GM19035 (cell line): ENCODE measurements around the gene SNRPA.

Experiments used
- ATAC-seq: cut with Tn5 transposase; IDR thresholded peaks from one replicate; pipeline ENCODE4 v1.9.1; 2021; ENCODE audit not compliant: unreplicated experiment

SNRPA gene

DNA sequence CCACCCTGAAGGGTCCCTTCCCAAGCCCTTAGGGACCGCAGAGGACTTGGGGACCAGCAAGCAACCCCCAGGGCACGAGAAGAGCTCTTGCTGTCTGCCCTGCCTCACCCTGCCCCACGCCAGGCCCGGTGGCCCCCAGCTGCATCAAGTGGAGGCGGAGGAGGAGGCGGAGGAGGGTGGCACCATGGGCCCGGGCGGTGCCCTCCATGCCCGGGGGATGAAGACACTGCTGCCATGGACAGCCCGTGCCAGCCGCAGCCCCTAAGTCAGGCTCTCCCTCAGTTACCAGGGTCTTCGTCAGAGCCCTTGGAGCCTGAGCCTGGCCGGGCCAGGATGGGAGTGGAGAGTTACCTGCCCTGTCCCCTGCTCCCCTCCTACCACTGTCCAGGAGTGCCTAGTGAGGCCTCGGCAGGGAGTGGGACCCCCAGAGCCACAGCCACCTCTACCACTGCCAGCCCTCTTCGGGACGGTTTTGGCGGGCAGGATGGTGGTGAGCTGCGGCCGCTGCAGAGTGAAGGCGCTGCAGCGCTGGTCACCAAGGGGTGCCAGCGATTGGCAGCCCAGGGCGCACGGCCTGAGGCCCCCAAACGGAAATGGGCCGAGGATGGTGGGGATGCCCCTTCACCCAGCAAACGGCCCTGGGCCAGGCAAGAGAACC is 49.5 kb downstream of the SNRPA start:
- no peak for ATAC-seq

GRCh38 chr19:40800997-40801377 is 50.0 kb downstream of the SNRPA start:
- no peak for ATAC-seq

DNA sequence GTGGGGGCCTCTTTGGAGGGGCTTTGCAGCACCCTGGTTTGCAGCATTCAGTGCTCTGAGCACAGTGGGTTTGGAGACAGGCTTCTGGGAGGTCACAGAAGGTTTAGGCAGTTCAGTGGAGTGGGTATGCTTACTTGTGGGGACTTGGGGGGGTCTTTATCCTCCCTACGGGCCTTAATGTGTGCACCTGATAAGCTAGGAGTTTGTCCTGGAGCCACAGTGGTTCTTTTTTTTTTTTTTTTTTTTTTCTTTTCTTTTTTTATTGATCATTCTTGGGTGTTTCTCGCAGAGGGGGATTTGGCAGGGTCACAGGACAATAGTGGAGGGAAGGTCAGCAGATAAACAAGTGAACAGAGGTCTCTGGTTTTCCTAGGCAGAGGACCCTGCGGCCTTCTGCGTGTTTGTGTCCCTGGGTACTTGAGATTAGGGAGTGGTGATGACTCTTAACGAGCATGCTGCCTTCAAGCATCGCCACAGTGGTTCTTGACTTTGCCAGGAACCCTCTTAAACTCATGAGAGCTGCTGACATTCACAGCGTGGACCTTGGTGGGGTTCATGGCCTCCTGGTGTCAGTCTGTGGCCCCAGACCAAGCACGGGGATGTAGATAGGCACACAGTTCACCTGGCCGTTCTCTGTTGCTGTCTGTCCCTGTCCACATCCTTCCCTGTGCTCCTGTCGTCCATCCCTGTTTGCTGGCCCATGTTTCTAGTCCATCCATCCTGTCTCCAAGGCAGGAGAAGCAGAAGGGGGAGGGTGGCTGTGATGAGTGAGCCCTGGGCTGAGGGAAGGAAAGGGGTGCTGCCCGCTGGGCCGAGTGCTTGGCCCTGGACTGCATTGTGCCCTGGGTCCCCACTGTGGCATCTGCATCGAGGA is 50.7 kb downstream of the SNRPA start:
- no peak for ATAC-seq

- ATAC-seq: no peak
Measured at GRCh38 chr19:40802300-40803169, 51.5 kb downstream of the SNRPA start.

- ATAC-seq: no peak
Measured at GRCh38 chr19:40803170-40803856, 52.3 kb downstream of the SNRPA start.

GRCh38 chr19:40803857-40804782 is 53.1 kb downstream of the SNRPA start:
- no peak for ATAC-seq

DNA sequence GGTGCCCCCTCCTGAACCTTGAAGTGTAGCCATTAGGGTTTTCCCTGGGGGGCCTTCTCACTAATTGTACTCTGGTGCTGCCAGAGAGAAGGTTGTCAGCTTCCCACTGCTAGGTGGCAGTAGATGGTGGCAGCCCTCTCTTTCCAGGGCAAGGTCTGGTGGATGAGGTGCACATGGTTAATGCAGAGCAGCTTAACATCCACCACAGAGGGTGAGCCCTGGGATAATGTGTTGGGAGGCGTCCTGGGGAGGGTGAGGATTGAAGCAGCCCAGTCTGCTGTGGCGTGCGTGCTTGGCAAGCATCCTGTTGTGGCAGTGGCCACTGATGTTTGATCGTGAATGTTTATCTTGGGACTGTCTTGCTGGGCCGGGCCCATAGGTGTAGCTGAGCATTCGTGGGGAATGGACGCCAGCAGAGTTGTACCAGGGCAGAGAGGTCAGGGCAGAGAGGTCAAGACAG is 53.8 kb downstream of the SNRPA start:
- ATAC-seq: no peak

DNA sequence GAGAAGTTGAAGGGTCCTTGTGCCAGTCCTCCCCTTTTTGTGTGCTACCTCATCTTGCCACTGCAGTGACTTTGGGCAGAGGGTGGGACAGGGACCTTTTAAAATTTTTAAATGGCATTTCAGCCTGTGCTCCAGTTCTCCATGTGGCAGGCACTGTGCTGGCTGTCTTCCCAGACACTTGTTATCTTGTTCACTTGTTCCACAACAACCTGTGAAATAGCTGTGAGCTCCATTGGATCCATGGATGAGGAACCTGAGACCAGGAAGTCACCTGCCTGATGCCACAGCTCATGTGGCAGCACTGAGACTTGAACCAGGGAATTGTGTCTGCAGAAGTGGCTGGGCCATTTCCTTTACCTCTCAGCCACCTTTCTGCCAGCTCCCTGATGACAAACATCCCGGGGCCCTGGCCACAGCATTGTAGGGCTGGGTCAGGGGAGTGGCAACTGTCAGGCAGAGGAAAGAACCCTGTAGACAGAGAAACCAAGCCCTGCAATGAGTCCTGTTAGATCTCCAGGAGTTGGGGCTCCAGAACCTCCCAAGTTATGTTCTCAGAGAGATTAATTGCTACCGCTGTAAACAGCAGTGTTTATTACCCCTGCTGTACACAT is 54.4 kb downstream of the SNRPA start:
- no peak for ATAC-seq

GRCh38 chr19:40806423-40807146 is 55.6 kb downstream of the SNRPA start:
- no peak for ATAC-seq

DNA sequence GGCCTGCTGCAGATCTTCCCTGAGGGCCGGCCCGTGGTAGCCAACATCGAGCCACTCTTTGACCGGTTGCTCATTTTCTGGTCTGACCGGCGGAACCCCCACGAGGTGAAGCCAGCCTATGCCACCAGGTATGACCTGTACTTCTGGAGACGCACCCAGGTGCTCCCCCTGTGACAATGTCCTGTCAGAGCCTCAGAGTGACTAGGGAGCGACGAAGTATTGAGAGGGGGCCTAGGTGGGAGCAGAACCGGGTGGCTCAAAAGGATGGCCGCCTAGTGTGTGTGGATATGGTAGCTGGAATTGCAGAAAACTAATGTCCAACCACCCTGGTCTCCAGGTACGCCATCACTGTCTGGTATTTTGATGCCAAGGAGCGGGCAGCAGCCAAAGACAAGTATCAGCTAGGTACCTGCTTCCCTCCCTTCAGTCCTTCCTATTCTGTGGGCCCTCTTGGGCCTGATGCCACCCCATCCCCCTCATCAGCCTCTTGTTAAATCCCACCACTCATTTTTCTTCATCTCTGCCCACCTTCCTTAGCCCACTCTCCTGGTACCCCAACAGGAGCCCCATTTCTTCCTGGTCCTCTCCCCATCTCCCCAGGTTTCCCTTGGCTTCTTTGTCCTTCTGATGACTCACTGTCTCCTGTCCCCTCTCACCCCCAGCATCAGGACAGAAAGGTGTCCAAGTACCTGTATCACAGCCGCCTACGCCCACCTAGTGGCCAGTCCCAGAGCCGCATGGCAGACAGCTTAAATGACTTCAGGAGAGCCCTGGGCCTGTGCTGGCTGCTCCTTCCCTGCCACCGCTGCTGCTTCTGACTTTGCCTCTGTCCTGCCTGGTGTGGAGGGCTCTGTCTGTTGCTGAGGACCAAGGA is 56.4 kb downstream of the SNRPA start:
- no peak for ATAC-seq

DNA sequence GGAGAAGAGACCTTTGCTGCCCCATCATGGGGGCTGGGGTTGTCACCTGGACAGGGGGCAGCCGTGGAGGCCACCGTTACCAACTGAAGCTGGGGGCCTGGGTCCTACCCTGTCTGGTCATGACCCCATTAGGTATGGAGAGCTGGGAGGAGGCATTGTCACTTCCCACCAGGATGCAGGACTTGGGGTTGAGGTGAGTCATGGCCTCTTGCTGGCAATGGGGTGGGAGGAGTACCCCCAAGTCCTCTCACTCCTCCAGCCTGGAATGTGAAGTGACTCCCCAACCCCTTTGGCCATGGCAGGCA is 57.0 kb downstream of the SNRPA start:
- no peak for ATAC-seq

DNA sequence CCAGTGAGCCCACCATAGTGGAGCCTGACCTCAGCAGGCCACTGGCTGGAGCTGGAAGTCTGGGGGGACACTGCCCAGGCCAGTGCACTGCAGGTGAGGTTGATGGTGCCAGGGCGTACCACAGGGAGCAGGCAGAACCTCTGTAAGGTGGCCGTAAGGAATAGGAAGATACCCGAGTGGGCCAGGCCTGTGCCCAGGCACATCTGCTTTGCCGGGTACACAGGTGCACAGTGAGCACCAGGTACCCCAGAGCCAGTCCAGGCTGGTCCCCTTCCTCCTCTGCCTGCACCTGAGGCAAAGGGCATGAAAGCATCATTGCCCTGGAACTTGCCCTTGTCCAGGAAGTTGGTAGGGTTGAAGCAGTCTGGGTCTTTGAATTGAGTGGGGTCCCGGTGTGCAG is 57.5 kb downstream of the SNRPA start:
- ATAC-seq: no peak

- ATAC-seq: no peak
Measured at GRCh38 chr19:40809358-40810086, 58.5 kb downstream of the SNRPA start.

- ATAC-seq: no peak
Measured at GRCh38 chr19:40810160-40810559, 59.2 kb downstream of the SNRPA start.

GRCh38 chr19:40810649-40811408 is 59.8 kb downstream of the SNRPA start:
- peak; percentile 61 for ATAC-seq

- ATAC-seq: no peak
Measured at GRCh38 chr19:40811478-40812341, 60.7 kb downstream of the SNRPA start.
